HG03378 (cell line): Measurements from ENCODE around the gene SPRY1.
A peak's percentile ranks its signal among the peaks of the same experiment; 100 is the strongest.

Experiments used
- ATAC-seq: cut with Tn5 transposase; IDR thresholded peaks from one replicate; pipeline ENCODE4 v1.9.1; 2021; ENCODE audit warnings: mild to moderate bottlenecking, moderate library complexity; ENCODE audit not compliant: unreplicated experiment

Gene SPRY1

GRCh38 chr4:123396307-123397143 lies at the start of gene SPRY1:
Gene SPRY1, plus strand, starts transcription at chr4:123396795. Its CDS starts 4,797 bp downstream, at chr4:123401592.
- ATAC-seq: peak; percentile 49

DNA sequence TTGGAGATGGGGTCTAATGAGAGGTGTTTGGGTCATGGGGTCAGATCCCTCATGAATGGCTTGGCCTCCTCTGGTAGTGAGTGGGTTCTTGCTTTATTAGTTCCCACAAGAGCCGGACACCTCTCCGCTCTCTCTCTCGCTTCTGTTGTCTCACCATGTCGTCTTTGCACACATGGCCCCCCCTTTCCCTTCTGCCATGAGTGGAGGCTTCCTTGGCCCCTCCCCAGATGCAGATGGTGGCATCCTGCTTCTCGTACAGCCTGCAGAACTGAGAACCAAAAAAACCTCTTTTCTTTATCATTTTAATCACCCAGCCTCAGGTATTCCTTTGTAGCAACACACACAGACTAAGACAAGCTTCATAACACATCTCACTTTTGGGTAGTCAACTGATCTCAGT lies 49.6 kb upstream of the SPRY1 start:
- ATAC-seq: no peak

- no peak for ATAC-seq
Observed at GRCh38 chr4:123348946-123349345, 47.6 kb upstream of the SPRY1 start.

- ATAC-seq: no peak
Observed at GRCh38 chr4:123349421-123350190, 47.0 kb upstream of the SPRY1 start.

DNA sequence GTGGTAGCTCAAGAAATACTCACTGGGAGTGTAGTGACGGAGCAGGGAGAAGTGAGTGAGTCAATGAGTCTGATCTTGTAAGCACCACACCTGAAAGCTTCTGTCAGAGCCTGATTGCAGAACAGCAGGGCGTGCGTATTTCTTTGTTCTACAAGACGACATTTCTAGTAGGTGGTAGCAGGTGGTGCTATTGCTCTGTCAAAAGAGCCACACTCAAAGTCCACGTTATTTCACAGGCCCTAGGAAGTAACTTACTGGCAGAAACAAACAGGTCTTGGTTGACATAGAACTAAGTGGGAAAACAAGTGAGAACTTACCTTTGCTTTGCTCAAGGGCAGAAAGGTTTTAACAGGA lies 46.4 kb upstream of the SPRY1 start:
- no peak for ATAC-seq

GRCh38 chr4:123350726-123351125 lies 45.9 kb upstream of the SPRY1 start:
- no peak for ATAC-seq

DNA sequence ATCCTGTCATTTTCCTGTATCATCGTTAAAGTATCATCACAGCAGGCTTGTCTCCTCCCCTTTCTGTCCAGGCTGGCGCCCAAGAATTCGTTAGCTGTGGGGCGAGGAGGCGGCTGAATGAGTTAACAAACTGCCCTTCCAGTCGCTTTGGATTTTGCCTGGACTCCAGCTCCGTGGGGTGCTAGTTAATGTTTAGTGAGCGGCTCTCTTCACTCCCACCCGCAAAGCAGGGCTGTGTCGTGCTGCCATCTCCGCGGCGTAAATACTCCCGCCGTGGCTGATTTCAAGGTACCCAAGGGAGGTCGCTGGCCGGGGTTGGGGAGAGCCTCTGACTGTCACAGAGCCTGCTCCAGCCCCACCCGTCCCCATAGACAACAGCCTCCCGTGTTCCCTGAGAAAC lies 44.9 kb upstream of the SPRY1 start:
- no peak for ATAC-seq

DNA sequence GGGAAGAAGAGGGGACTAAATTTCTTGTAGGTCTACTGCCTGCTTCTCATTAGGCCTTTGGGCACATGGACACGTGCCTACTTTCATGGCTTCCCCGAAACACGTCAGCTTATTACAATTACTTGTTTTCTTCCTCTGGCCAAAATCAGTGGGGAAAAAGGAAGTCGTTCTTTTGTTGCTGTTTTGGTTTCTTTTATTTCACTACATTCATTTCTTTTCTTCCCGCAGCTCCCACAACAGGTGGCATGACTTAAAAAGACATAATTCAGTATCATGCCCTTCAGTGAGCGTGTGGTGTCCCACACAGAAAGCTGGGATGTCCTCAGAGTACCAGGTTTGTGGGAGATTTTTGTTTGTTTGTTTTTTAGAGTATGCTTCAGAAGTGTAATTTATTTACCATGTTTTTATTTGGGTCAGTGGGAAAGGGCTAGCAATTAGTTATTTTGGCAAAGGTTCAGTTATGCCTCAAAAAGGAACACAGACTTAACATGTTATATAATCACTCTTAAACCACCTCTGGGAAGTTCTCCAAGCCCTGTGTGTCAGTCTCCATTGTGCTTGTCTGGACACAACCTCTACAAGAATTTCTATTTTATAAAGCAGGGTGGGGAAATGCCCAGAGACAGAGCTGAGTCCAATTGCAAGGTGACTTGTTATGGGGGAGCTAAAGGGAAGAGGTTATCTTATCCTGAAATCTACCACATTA lies 44.2 kb upstream of the SPRY1 start:
- no peak for ATAC-seq

GRCh38 chr4:123352966-123353365 lies 43.6 kb upstream of the SPRY1 start:
- ATAC-seq: no peak

- ATAC-seq: no peak
Observed at GRCh38 chr4:123353656-123354055, 42.9 kb upstream of the SPRY1 start.

- no peak for ATAC-seq
Observed at GRCh38 chr4:123354701-123355100, 41.9 kb upstream of the SPRY1 start.

DNA sequence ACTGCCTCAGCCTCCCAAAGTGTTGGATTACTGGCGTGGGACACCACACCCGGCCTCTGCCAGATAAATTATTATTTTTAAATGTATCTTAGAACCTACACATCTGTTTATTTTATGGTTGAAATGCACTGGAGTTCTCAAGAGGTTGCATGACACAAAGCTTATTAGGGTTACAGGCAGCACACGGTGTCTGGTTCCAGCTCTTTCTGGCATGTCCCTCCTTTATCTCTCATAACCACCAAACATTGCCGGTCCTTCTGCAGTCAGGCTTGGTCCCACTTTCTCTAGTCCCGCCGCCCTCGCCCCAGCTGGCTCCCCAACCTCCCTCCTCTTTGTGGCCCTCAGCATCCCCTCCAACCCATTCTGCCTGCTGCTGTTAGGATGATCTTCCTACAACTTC lies 39.7 kb upstream of the SPRY1 start:
- no peak for ATAC-seq

GRCh38 chr4:123359449-123360315 lies 36.9 kb upstream of the SPRY1 start:
- ATAC-seq: no peak

- ATAC-seq: no peak
Observed at GRCh38 chr4:123361195-123361861, 35.3 kb upstream of the SPRY1 start.

GRCh38 chr4:123362103-123362502 lies 34.5 kb upstream of the SPRY1 start:
- no peak for ATAC-seq

GRCh38 chr4:123363729-123364128 lies 32.9 kb upstream of the SPRY1 start:
- ATAC-seq: peak; percentile 89

GRCh38 chr4:123364906-123365305 lies 31.7 kb upstream of the SPRY1 start:
- no peak for ATAC-seq

DNA sequence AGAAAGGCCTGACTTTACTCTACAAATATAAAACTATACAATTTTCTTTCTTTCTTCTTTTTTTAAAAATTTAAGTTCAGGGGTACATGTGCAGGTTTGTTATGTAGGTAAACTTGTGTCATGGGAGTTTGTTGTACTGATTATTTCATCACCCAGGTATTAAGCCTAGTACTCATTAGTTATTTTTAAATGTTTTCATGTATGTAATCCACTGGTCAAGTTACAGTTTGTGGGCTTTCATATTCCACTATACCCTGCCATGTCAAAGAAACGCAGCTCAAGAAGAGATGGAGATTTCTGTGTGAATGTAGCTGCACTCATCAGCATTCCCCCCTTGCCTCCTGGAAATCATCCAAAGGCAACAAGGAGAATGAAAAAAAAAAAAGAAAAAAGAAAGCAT lies 31.2 kb upstream of the SPRY1 start:
- no peak for ATAC-seq

- no peak for ATAC-seq
Observed at GRCh38 chr4:123366144-123366748, 30.3 kb upstream of the SPRY1 start.

DNA sequence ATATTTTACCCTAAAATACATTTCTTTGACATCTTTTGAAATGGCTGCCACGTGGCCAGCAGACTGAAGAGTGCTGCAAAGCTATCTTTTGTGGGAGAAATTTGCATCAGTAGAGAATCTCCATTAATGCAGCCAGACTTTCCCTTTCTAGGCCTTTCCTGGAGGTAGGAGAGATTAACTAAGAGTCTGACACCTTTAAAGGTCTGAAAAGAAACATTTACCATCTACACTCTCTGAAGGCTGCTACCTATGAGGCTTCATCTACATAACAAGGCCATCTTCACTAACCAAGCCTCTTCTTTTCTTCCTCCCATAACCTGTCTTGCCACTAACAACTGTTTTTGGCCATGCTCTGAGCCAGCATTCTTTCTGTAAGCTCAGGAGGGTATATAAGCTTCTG lies 17.8 kb upstream of the SPRY1 start:
- no peak for ATAC-seq
